Endodermal cell (in vitro differentiated cells): ENCODE results near the gene HCAR1. TPM values are rescaled to one million over a fixed set of nuclear protein-coding genes. Genes with fewer than 3 reads are reported as not detected.

Experiments
- DNase-seq: peaks from one replicate; pipeline ENCODE4 v3.0.0-alpha.2; 2017
- H3K27ac ChIP-seq: 2 replicates; pipeline ENCODE4 v1.5.1; 2013; ENCODE audit warnings: mild to moderate bottlenecking, low read depth, low read length, moderate library complexity
- H3K27me3 ChIP-seq: 2 replicates; pipeline ENCODE4 v1.6.1; 2013; ENCODE audit warnings: mild to moderate bottlenecking, low read length, moderate library complexity; ENCODE audit not compliant: insufficient read depth, control insufficient read depth, poor library complexity, severe bottlenecking
- H3K36me3 ChIP-seq: 2 replicates; pipeline ENCODE4 v1.7.0; 2013; ENCODE audit warnings: mild to moderate bottlenecking, low read length, moderate library complexity; ENCODE audit not compliant: control insufficient read depth, insufficient read depth
- H3K4me1 ChIP-seq: one replicate; pipeline ENCODE4 v1.7.0; 2013; ENCODE audit warnings: low read length; ENCODE audit not compliant: control insufficient read depth, insufficient read depth
- H3K4me3 ChIP-seq: 2 replicates; pipeline ENCODE4 v1.5.1; 2013; ENCODE audit warnings: mild to moderate bottlenecking, low read length, moderate library complexity
- H3K9ac ChIP-seq: 2 replicates; pipeline ENCODE4 v1.6.1; 2013; ENCODE audit warnings: mild to moderate bottlenecking, low read length, moderate library complexity; ENCODE audit not compliant: poor library complexity, severe bottlenecking; ENCODE audit errors: extremely low read depth
- H3K9me3 ChIP-seq: 2 replicates; pipeline ENCODE4 v1.6.1; 2013; ENCODE audit warnings: mild to moderate bottlenecking, low read length, moderate library complexity; ENCODE audit not compliant: control insufficient read depth
- H3K27ac Mint-ChIP-seq: 2 replicates; pipeline ENCODE4 v1.8.0; 2020; ENCODE audit warnings: mixed read lengths
- H3K27me3 Mint-ChIP-seq: 2 replicates; pipeline ENCODE4 v1.8.0; 2021; ENCODE audit warnings: mild to moderate bottlenecking, mixed read lengths; ENCODE audit not compliant: insufficient read depth
- H3K36me3 Mint-ChIP-seq: 2 replicates; pipeline ENCODE4 v1.8.0; 2020; ENCODE audit warnings: low read depth, mixed read lengths
- H3K4me1 Mint-ChIP-seq: 2 replicates; pipeline ENCODE4 v1.8.0; 2020; ENCODE audit warnings: mixed read lengths
- H3K4me3 Mint-ChIP-seq: 2 replicates; pipeline ENCODE4 v1.8.0; 2020; ENCODE audit warnings: mild to moderate bottlenecking, moderate library complexity, mixed read lengths
- H3K9me3 Mint-ChIP-seq: 2 replicates; pipeline ENCODE4 v1.8.0; 2020; ENCODE audit warnings: mild to moderate bottlenecking, mixed read lengths
- WGBS, 2 experiments: methylation state at CpG; one replicate each; pipeline versions ENCODE4 v1.1.5 to v1.1.7; 2013; ENCODE audit warnings: missing lambda C conversion rate in 2 of 2, mixed read lengths in 1 of 2; ENCODE audit not compliant: insufficient coverage in 1 of 2, insufficient read length in 1 of 2; 5-methylcytosine and 5-hydroxymethylcytosine counted together
- total RNA-seq, 2 donors: library from RNA; stranded (reverse); fragmentation: NEBNext Ultra II Directional in 1 of 2; extraction: Animal tissue kit (Norgen Biotek cat#: 25700) in 1 of 2; gene quantifications; 2 replicates in 1 of 2; 3 replicates in 1 of 2; pipeline ENCODE4 v1.2.1, GENCODE V29; 2021
- TF ChIP-seq, protein P1 (sequence below): fragments of 200-600 bp; sonication (generic); conservative IDR thresholded peaks from 2 replicates; pipeline ENCODE4 v1.5.0; 2021; ENCODE audit warnings: antibody characterized with exemption, mild to moderate bottlenecking

Gene HCAR1
- total RNA-seq, 2 donors from 2014 or later = 0.04 TPM; not detected in 1

DNA sequence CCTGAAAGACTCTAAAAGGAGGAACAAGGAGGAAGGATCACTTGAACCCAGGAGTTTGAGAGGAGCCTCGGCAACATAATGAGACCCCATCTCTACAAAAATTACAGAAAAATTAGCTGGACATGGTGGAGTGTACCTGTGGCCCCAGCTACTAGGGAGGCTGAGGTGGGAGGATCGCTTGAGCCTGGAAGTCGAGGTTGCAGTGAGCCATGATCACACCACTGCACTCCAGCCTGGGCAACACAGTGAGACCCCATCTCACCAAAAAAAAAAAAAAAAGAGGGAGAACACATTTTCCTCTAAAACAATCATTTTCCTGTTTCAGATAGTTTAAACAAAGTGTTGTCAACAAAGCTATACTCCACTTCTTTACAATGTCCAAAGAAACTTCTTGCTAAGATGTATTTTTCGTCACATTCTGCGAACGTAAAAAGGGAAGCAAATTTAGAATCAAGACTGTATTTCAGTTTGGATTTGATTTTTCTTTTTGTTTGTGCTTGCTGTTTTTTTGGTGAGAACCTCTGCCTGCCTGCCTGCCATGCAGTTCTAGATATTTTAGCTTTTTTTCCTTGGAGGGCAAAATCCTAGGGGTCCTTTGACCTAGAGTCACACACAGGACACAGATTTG is 5.1 kb downstream of the HCAR1 start:
- TF ChIP-seq, protein P1, sequence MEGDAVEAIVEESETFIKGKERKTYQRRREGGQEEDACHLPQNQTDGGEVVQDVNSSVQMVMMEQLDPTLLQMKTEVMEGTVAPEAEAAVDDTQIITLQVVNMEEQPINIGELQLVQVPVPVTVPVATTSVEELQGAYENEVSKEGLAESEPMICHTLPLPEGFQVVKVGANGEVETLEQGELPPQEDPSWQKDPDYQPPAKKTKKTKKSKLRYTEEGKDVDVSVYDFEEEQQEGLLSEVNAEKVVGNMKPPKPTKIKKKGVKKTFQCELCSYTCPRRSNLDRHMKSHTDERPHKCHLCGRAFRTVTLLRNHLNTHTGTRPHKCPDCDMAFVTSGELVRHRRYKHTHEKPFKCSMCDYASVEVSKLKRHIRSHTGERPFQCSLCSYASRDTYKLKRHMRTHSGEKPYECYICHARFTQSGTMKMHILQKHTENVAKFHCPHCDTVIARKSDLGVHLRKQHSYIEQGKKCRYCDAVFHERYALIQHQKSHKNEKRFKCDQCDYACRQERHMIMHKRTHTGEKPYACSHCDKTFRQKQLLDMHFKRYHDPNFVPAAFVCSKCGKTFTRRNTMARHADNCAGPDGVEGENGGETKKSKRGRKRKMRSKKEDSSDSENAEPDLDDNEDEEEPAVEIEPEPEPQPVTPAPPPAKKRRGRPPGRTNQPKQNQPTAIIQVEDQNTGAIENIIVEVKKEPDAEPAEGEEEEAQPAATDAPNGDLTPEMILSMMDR = no peak
- H3K36me3 ChIP-seq = no peaks in the 10 kb centered on the region
- peaks cover 17% of the 10 kb centered on the region for H3K4me1 Mint-ChIP-seq
- H3K4me3 ChIP-seq = no peak overlapping the region
- H3K27ac Mint-ChIP-seq = peak overlapping the region; percentile 94
- no peaks in the 10 kb centered on the region for H3K27me3 Mint-ChIP-seq
- no peak for DNase-seq
- H3K9me3 Mint-ChIP-seq = no peaks in the 10 kb centered on the region
- no peak overlapping the region for H3K27ac ChIP-seq
- H3K9ac ChIP-seq = peak overlapping the region; percentile 55
- peaks cover 3% of the 10 kb centered on the region for H3K4me1 ChIP-seq
- WGBS, 2 experiments = 92% methylated on average over 5 of the region's 6 CpGs; no CpG with 5 or more reads in 1 of the 2 experiments
- H3K4me3 Mint-ChIP-seq = no peak overlapping the region
- H3K36me3 Mint-ChIP-seq = no peaks in the 10 kb centered on the region
- no peaks in the 10 kb centered on the region for H3K27me3 ChIP-seq
- H3K9me3 ChIP-seq = no peaks in the 10 kb centered on the region

DNA sequence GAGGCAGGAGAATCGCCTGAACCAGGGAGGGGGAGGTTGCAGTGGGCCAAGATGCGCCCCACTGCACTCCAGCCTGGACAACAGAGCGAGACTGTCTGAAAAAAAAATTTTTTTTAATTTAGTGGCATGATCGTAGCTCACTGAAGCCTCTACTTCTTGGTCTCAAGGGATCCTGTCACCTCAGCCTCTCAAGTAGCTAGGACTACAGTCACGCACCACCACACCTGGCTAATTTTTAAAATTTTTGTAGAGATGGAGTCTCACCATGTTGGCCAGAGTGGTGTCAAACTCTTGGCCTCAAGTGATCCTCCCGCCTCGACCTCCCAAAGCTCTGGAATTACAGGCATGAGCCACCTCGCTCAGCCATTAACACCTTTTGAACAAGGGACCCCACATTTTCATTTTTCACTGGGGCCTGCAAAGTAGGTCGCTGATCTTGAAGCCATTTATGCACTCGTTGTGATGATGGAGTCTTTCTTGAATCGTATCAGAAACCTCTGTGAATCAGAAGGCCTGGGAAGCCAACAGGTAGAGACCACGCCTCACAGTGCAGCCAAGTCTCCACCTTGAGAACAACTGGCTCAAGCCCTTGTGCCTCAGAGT is 5.9 kb downstream of the HCAR1 start:
- no peaks in the 10 kb centered on the region for H3K36me3 Mint-ChIP-seq
- H3K4me3 Mint-ChIP-seq = no peak overlapping the region
- no peaks in the 10 kb centered on the region for H3K9me3 Mint-ChIP-seq
- no peak overlapping the region for H3K27ac ChIP-seq
- H3K27ac Mint-ChIP-seq = peak overlapping the region; percentile 69
- H3K4me1 Mint-ChIP-seq = peaks cover 9% of the 10 kb centered on the region
- H3K27me3 ChIP-seq = no peaks in the 10 kb centered on the region
- DNase-seq = peak; percentile 63
- no peaks in the 10 kb centered on the region for H3K4me1 ChIP-seq
- no peaks in the 10 kb centered on the region for H3K36me3 ChIP-seq
- TF ChIP-seq, protein P1 = no peak
- H3K9me3 ChIP-seq = no peaks in the 10 kb centered on the region
- no peaks in the 10 kb centered on the region for H3K27me3 Mint-ChIP-seq
- 90 to 95% methylated on average over 12 of the region's 12 CpGs for WGBS, 2 experiments
- H3K4me3 ChIP-seq = no peak overlapping the region
- no peak overlapping the region for H3K9ac ChIP-seq

DNA sequence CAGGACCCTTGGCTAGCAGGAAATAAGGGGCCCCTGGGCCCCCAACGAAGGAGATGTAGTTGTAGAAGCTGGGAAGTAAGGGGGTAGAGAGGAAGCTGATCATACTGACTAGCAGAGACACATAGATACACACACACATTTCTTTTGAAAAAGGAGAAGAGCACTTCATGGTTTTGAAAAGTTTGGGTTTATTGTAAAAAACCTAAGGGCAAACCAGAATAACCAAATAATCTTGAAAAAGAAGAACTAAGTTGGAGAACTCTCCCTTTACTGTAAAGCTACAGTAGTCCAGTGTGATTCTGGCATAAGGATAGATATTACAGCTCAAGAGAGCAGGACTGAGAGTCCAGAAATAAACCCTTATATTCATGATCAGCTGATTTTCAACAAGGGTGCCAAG is 8.3 kb downstream of the HCAR1 start:
- no peaks in the 10 kb centered on the region for H3K9me3 Mint-ChIP-seq
- H3K36me3 Mint-ChIP-seq = no peaks in the 10 kb centered on the region
- no peaks in the 10 kb centered on the region for H3K27me3 ChIP-seq
- no peak overlapping the region for H3K4me3 Mint-ChIP-seq
- no peak overlapping the region for H3K9ac ChIP-seq
- no peaks in the 10 kb centered on the region for H3K9me3 ChIP-seq
- WGBS, 2 experiments = 100% methylated on average over 1 of the region's 1 CpG; no CpG with 5 or more reads in 1 of the 2 experiments
- no peak overlapping the region for H3K27ac ChIP-seq
- H3K4me1 ChIP-seq = no peaks in the 10 kb centered on the region
- DNase-seq = no peak
- peaks cover 9% of the 10 kb centered on the region for H3K4me1 Mint-ChIP-seq
- TF ChIP-seq, protein P1 = no peak
- H3K27ac Mint-ChIP-seq = no peak overlapping the region
- no peak overlapping the region for H3K4me3 ChIP-seq
- H3K36me3 ChIP-seq = no peaks in the 10 kb centered on the region
- no peaks in the 10 kb centered on the region for H3K27me3 Mint-ChIP-seq
